NCI-H128 (cell line): ENCODE measurements around the gene NAP1L1.

ENCODE experiments used
- DNase-seq: peaks from one replicate; lab custom pipeline; 2025; ENCODE audit not compliant: unreplicated experiment; lab: John Stamatoyannopoulos, UW

The NAP1L1 gene

GRCh38 chr12:76041406-76041805 lies 43.1 kb downstream of the NAP1L1 start:
- DNase-seq = no peak

GRCh38 chr12:76040461-76040860 lies 44.0 kb downstream of the NAP1L1 start:
- DNase-seq = no peak

- no peak for DNase-seq
These were observed 46.3 kb downstream of the NAP1L1 start for GRCh38 chr12:76038176-76038575.

GRCh38 chr12:76037130-76038103 lies 47.1 kb downstream of the NAP1L1 start:
- peak; percentile 29 for DNase-seq

GRCh38 chr12:76035045-76035444 lies 49.4 kb downstream of the NAP1L1 start:
- DNase-seq = no peak

- no peak for DNase-seq
These were observed 51.1 kb downstream of the NAP1L1 start for GRCh38 chr12:76033081-76034011.

- no peak for DNase-seq
These were observed 52.2 kb downstream of the NAP1L1 start for GRCh38 chr12:76032043-76032981.

GRCh38 chr12:76031414-76032042 lies 53.0 kb downstream of the NAP1L1 start, which contains the start of gene PHLDA1:
Gene PHLDA1 (minus strand): TSS chr12:76031776.
- peak; percentile 78 for DNase-seq

- no peak for DNase-seq
These were observed 53.4 kb downstream of the NAP1L1 start for GRCh38 chr12:76031081-76031413.

GRCh38 chr12:76030341-76031080 lies 54.0 kb downstream of the NAP1L1 start:
- no peak for DNase-seq

- DNase-seq = no peak
These were observed 54.5 kb downstream of the NAP1L1 start for GRCh38 chr12:76029982-76030340.

GRCh38 chr12:76028571-76029277 lies 55.8 kb downstream of the NAP1L1 start:
- no peak for DNase-seq

GRCh38 chr12:76026643-76027063 lies 57.8 kb downstream of the NAP1L1 start:
- DNase-seq = no peak

- DNase-seq = no peak
These were observed 58.6 kb downstream of the NAP1L1 start for GRCh38 chr12:76025601-76026575.

GRCh38 chr12:76024942-76025600 lies 59.4 kb downstream of the NAP1L1 start:
- DNase-seq = no peak

- no peak for DNase-seq
These were observed 60.2 kb downstream of the NAP1L1 start for GRCh38 chr12:76024102-76024781.
